Erythroblast (primary cell): ENCODE data around the gene PRDM1.

Experiments
- GATA1 ChIP-seq: IDR thresholded peaks from 2 replicates; pipeline ENCODE4 v1.6.1; 2011; ENCODE audit warnings: low read depth, mild to moderate bottlenecking, control low read depth, low read length, moderate library complexity
- POLR2A ChIP-seq: IDR thresholded peaks from 2 replicates; pipeline ENCODE4 v1.6.1; 2011; ENCODE audit warnings: mild to moderate bottlenecking, low read length

DNA sequence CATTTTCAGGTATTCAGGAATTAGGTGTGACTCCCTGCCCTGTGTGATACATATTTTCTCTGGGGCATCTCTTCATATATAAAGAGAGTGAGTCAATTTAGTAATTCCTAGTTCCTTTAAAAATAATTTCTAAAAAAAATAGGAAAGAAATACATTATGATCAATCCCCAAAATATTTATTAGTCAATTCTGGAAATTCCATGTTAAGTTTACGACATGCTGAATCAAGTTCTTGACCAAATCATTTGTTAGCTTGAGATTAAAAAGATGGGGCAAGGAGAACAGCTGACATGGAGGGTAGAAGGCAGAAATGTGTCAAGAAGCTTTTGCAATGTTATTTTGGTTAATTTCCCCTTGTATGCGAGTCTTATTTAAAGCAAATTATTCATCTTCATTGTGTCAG, 22.7 kb upstream of the PRDM1 start:
- TF ChIP-seq POLR2A: no peak
- TF ChIP-seq GATA1: no peak
